ENCODE measurements around the gene NALCN. TPM values are rescaled to one million over a fixed set of nuclear protein-coding genes. Genes with fewer than 3 reads are reported as not detected.
A peak's percentile ranks its signal among the peaks of the same experiment; 100 is the strongest.

Gene NALCN
- total RNA-seq, 4 donors from 2014 or later = 0.76 to 3.3 (median 1.8) TPM

DNA sequence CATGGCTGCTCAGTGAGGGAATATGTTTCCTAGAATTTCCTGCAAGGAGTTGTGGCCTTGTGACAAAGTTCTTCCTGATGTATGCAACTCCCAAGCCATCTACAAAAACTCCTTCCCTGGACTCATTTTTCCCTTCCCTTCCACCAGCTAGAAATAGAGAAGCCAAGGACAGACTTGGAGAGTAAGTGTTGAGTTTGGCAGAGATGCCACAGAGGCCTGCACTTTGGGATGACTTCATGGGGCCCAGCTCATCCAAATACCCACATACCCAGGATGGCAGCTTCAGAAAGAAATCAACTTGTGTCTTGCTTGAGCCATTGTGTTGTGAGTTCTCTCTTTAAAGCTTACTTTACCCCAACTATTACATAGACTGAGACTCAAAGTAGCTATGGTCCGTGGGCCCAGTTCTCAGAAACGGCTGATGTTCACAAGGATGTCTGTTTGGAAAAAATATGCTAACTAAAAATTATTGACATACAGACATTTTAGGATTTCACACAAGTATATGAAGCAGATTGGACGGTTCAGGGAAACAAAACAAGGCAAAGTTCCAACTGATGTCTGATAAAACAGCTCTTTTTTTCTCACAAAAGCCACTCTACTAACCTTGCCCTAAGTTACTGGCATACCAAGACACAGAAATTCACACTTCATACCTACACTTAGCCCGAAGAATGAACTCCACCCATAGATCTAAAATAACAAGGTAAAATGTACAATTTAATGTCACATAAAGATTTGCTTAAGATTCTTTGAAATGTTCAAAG is 107.9 kb downstream of the NALCN start:
- Histone ChIP-seq H3K4me1 (no peaks in the 10 kb centered on the region), H3K4me3 (no peak overlapping the region), H3K36me3 (no peaks in the 10 kb centered on the region), H3K27me3 (no peaks in the 10 kb centered on the region), H3K27ac (peak overlapping the region; percentile 14), H3K9me3 (no peaks in the 10 kb centered on the region)
- DNase-seq (ENCODE audit: low spot score in 2 of 2) = no peak
- WGBS = 65% methylated on average over 4 of the region's 4 CpGs
- no peak for TF ChIP-seq POLR2AphosphoS5 (IDR thresholded peaks at IDR 0.05)
- TF ChIP-seq POLR2A (IDR thresholded peaks at IDR 0.05) = no peak
- no peak for TF ChIP-seq EP300 (IDR thresholded peaks at IDR 0.05)
- TF ChIP-seq, protein P1, sequence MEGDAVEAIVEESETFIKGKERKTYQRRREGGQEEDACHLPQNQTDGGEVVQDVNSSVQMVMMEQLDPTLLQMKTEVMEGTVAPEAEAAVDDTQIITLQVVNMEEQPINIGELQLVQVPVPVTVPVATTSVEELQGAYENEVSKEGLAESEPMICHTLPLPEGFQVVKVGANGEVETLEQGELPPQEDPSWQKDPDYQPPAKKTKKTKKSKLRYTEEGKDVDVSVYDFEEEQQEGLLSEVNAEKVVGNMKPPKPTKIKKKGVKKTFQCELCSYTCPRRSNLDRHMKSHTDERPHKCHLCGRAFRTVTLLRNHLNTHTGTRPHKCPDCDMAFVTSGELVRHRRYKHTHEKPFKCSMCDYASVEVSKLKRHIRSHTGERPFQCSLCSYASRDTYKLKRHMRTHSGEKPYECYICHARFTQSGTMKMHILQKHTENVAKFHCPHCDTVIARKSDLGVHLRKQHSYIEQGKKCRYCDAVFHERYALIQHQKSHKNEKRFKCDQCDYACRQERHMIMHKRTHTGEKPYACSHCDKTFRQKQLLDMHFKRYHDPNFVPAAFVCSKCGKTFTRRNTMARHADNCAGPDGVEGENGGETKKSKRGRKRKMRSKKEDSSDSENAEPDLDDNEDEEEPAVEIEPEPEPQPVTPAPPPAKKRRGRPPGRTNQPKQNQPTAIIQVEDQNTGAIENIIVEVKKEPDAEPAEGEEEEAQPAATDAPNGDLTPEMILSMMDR (IDR thresholded peaks at IDR 0.05) = no peak

GRCh38 chr13:101307181-101307701 is 109.1 kb downstream of the NALCN start:
- no peak overlapping the region for H3K27ac ChIP-seq
- TF ChIP-seq EP300 (IDR thresholded peaks at IDR 0.05) (no peak), POLR2AphosphoS5 (IDR thresholded peaks at IDR 0.05) (no peak), POLR2A (IDR thresholded peaks at IDR 0.05) (no peak)
- TF ChIP-seq, protein P1 (IDR thresholded peaks at IDR 0.05) = no peak
- no peaks in the 10 kb centered on the region for H3K4me1 ChIP-seq
- H3K4me3 ChIP-seq = no peak overlapping the region
- no peaks in the 10 kb centered on the region for H3K9me3 ChIP-seq
- H3K36me3 ChIP-seq = no peaks in the 10 kb centered on the region
- DNase-seq (ENCODE audit: low spot score in 2 of 2) = no peak
- no peaks in the 10 kb centered on the region for H3K27me3 ChIP-seq
- WGBS = 59% methylated on average over 5 of the region's 5 CpGs

DNA sequence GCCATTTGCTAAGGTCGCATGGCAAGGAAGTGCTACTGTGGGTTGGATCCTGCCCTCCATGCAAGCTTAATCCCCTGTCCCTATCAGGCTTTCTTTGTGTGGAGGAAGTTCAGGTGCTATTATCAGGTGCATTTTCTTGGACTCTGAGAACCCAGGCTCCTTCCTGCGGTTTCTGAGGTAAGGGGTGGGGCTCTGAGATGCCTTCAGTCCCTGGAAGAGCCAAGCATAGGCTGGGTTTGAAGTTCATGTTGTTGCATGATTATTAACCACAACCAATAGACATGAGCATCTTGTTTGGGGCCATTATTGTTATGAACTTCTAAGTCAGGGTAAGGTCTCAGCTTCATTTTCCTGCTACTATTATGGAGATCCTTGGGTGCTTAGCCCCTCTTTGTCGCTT is 109.5 kb downstream of the NALCN start:
- Histone ChIP-seq H3K4me1 (no peaks in the 10 kb centered on the region), H3K4me3 (no peak overlapping the region), H3K27me3 (no peaks in the 10 kb centered on the region), H3K9me3 (no peaks in the 10 kb centered on the region), H3K27ac (no peak overlapping the region), H3K36me3 (no peaks in the 10 kb centered on the region)
- 61% methylated on average over 3 of the region's 3 CpGs for WGBS
- TF ChIP-seq EP300 (IDR thresholded peaks at IDR 0.05) (no peak), POLR2AphosphoS5 (IDR thresholded peaks at IDR 0.05) (no peak), POLR2A (IDR thresholded peaks at IDR 0.05) (no peak)
- TF ChIP-seq, protein P1 (IDR thresholded peaks at IDR 0.05) = no peak
- DNase-seq (ENCODE audit: low spot score in 2 of 2) = no peak

- Histone ChIP-seq H3K4me1 (no peaks in the 10 kb centered on the region), H3K27me3 (no peaks in the 10 kb centered on the region), H3K36me3 (no peaks in the 10 kb centered on the region), H3K4me3 (no peak overlapping the region), H3K27ac (no peak overlapping the region), H3K9me3 (no peaks in the 10 kb centered on the region)
- TF ChIP-seq POLR2AphosphoS5 (IDR thresholded peaks at IDR 0.05) (no peak), EP300 (IDR thresholded peaks at IDR 0.05) (no peak), POLR2A (IDR thresholded peaks at IDR 0.05) (no peak)
- TF ChIP-seq, protein P1 (IDR thresholded peaks at IDR 0.05) = no peak
- no peak for DNase-seq (ENCODE audit: low spot score in 2 of 2)
- 72% methylated on average over 6 of the region's 6 CpGs for WGBS
Observed at GRCh38 chr13:101305981-101306411, 110.3 kb downstream of the NALCN start.

DNA sequence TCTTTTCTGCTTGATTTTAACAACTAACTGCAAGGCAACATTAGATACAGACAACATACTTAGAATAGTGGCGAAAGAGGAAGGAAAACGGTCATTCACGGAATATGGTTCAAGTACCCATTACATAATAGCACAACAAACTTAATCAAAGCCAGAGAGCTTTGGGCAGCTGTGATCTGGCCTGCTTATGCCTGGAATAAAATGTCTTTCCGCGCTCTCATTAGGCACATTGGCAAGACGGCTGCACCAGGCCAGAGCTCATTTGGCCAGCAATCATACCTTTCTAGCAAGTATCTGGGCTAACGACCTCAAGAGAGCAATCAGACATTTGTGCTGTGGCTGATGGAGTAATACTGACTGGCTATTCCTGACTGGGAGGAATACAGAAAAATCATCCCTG is 112.8 kb downstream of the NALCN start:
- 71% methylated on average over 7 of the region's 7 CpGs for WGBS
- TF ChIP-seq EP300 (IDR thresholded peaks at IDR 0.05) (no peak), POLR2A (IDR thresholded peaks at IDR 0.05) (no peak), POLR2AphosphoS5 (IDR thresholded peaks at IDR 0.05) (no peak)
- TF ChIP-seq, protein P1 (IDR thresholded peaks at IDR 0.05) = no peak
- no peaks in the 10 kb centered on the region for H3K36me3 ChIP-seq
- H3K4me3 ChIP-seq = no peak overlapping the region
- H3K27me3 ChIP-seq = no peaks in the 10 kb centered on the region
- no peaks in the 10 kb centered on the region for H3K9me3 ChIP-seq
- no peak for DNase-seq (ENCODE audit: low spot score in 2 of 2)
- no peaks in the 10 kb centered on the region for H3K4me1 ChIP-seq
- no peak overlapping the region for H3K27ac ChIP-seq

Data from suprapubic skin (tissue), 4 donors.